ENCODE results near the gene DYRK1B. TPM values are rescaled to one million over a fixed set of nuclear protein-coding genes. Genes with fewer than 3 reads are reported as not detected.
"Not testable (repeated sequence)": the region's sequence is repeated elsewhere in the genome, so short reads cannot be mapped to it uniquely, and the experiment has no call there.

The DYRK1B gene
- total RNA-seq, 1 experiment from 2014 or later = 12.2 TPM

DNA sequence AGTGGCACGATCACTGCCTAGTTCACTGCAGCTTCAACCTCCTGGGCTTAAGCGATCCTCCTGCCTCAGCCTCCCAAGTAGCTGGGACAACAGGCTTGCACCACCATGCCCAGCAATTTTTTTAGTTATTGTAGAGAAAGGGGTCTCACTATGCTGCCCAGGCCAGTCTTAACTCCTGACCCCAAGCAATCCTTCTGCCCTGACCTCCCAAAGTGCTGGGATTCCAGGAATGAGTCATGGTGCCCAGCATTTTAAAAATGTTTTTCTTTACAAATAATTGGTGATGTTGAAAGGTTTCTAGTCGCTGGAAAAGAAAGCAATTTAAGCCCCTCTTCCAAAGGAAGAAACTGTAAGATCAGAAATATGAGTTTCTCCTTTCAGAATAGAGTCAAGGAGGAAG lies 19.4 kb downstream of the DYRK1B start:
- no peak overlapping the region for H3K27ac Mint-ChIP-seq
- 0 out of 2 replicates have a peak, but pooled peaks cover 3% of the 10 kb centered on the region for H3K4me1 Mint-ChIP-seq
- ChIA-PET POLR2A (no interaction called here), CTCF (no interaction called here)
- ATAC-seq (no peak), DNase-seq (ENCODE audit: low spot score) (no peak)
- TF ChIP-seq PRRX2 (CRISPR knock-in tag; IDR thresholded peaks at IDR 0.05) = no peak
- TF ChIP-seq, protein P1, sequence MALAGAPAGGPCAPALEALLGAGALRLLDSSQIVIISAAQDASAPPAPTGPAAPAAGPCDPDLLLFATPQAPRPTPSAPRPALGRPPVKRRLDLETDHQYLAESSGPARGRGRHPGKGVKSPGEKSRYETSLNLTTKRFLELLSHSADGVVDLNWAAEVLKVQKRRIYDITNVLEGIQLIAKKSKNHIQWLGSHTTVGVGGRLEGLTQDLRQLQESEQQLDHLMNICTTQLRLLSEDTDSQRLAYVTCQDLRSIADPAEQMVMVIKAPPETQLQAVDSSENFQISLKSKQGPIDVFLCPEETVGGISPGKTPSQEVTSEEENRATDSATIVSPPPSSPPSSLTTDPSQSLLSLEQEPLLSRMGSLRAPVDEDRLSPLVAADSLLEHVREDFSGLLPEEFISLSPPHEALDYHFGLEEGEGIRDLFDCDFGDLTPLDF (CRISPR knock-in tag; IDR thresholded peaks at IDR 0.05) = no peak
- TF ChIP-seq NR1H2 (CRISPR knock-in tag; IDR thresholded peaks at IDR 0.05) = no peak
- no peak for TF ChIP-seq CBFB (CRISPR knock-in tag; IDR thresholded peaks at IDR 0.05; ENCODE audit: low read depth)
- TF ChIP-seq MLX (CRISPR knock-in tag; IDR thresholded peaks at IDR 0.05) = no peak
- TF ChIP-seq MYBL2 (CRISPR knock-in tag; IDR thresholded peaks at IDR 0.05) = no peak
- TF ChIP-seq ZNF281 (CRISPR knock-in tag; IDR thresholded peaks at IDR 0.05) = no peak
- TF ChIP-seq OVOL2 (CRISPR knock-in tag; IDR thresholded peaks at IDR 0.05; ENCODE audit: borderline replicate concordance) = no peak
- no peak overlapping the region for H3K4me3 Mint-ChIP-seq
- H3K9me3 Mint-ChIP-seq = peaks cover 4% of the 10 kb centered on the region
- no peaks in the 10 kb centered on the region for H3K36me3 Mint-ChIP-seq
- peaks cover 6% of the 10 kb centered on the region; the same call in 1 of the 2 replicates for H3K27me3 Mint-ChIP-seq (ENCODE audit: low read depth)

GRCh38 chr19:39814111-39814510 lies 19.9 kb downstream of the DYRK1B start:
- H3K9me3 Mint-ChIP-seq; POLR2A ChIA-PET; H3K4me3 Mint-ChIP-seq; H3K27me3 Mint-ChIP-seq (ENCODE audit: low read depth); H3K27ac Mint-ChIP-seq; DNase-seq (ENCODE audit: low spot score); ATAC-seq; H3K36me3 Mint-ChIP-seq; H3K4me1 Mint-ChIP-seq: not testable (repeated sequence)
- CTCF ChIA-PET = interaction anchor here (0.6 kb wide), 1 partner anchor 13 kb away, joined by 5 read pairs; no protein-coding TSS in a partner anchor

DNA sequence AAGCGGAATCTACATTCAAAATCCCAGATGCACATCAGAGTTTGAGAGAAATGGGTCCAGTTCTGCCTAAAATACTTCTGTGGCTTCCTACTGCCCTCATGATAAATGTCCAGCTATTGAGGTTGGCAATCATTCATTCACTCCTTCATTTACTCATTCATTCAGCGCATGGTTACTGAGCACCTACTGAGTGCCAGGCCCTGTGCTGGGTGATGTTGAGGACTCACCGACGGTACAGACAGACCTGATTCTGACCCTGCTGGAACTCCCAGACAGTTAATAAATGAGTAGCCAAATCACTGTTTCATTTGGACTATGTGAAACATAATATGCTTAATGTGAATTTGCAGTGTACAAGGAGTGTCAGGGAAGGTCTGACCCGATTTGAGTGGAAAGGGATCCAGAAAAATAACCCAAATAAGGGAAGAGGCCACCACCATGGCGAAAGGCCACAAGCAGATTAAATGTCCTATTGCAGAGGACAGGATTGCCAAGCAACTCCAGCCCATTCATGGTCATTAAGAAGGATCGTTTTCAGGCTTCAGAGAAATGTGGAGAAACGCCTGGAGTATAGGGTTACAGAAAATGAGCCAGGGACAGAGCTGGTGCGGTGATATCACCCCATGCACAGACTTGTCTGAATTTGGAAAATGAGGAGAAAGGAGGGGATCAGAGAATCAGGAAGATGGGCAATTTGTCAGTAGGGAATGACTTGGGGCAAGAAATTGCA lies 20.5 kb downstream of the DYRK1B start:
- Mint-ChIP-seq H3K36me3 (no peaks in the 10 kb centered on the region; the same call in 1 of the 2 replicates), H3K4me3 (no peak overlapping the region), H3K4me1 (0 out of 2 replicates have a peak, but pooled peaks cover 3% of the 10 kb centered on the region), H3K27me3 (ENCODE audit: low read depth) (peaks cover 6% of the 10 kb centered on the region; the same call in 1 of the 2 replicates), H3K9me3 (peaks cover 13% of the 10 kb centered on the region), H3K27ac (no peak overlapping the region)
- DNase-seq (ENCODE audit: low spot score) (no peak), ATAC-seq (no peak)
- CTCF ChIA-PET = interaction anchor here (0.6 kb wide), 1 partner anchor 12 kb away, joined by 5 read pairs; no protein-coding TSS in a partner anchor
- POLR2A ChIA-PET = no interaction called here
- TF ChIP-seq IRF2 (CRISPR knock-in tag; IDR thresholded peaks at IDR 0.05; ENCODE audit: borderline replicate concordance, low read depth) = no peak
- no peak for TF ChIP-seq ZNF263 (CRISPR knock-in tag; IDR thresholded peaks at IDR 0.05; ENCODE audit: low read depth)
- no peak for TF ChIP-seq ZNF281 (CRISPR knock-in tag; IDR thresholded peaks at IDR 0.05)

Measured in WTC11 (cell line).